Activated CD8-positive, alpha-beta T cell treated with anti-CD3 and anti-CD28 coated beads, Interleukin-2, amount 10 ng/mL, durations not matched to agents 7 days and 5 days (primary cell): ENCODE measurements around the gene EMP2. TPM values are rescaled to one million over a fixed set of nuclear protein-coding genes. Genes with fewer than 3 reads are reported as not detected.

Experiments
- ATAC-seq: fragments of 150-1000 bp; cut with Tn5 transposase; one replicate; pipeline ENCODE4 v1.10.0; 2021; ENCODE audit warnings: moderate library complexity
- CTCF ChIA-PET: fragments of 350-600 bp; sonication (Branson Sonifier 250); formaldehyde crosslinking; loops from one replicate; lab custom pipeline; 2021; ENCODE audit warnings: antibody characterized with exemption; lab: Charles Lee
- POLR2A ChIA-PET: fragments of 350-600 bp; sonication (Branson Sonifier 250); formaldehyde crosslinking; loops from one replicate; lab custom pipeline; 2021; ENCODE audit warnings: antibody characterized with exemption; lab: Charles Lee
- DNase-seq: peaks from one replicate; pipeline ENCODE4 v3.0.0-alpha.2; 2020
- H3K27ac Mint-ChIP-seq: one replicate; pipeline ENCODE4 v1.8.0; 2021; ENCODE audit warnings: mild to moderate bottlenecking, mixed read lengths
- H3K27me3 Mint-ChIP-seq: one replicate; pipeline ENCODE4 v1.8.0; 2021; ENCODE audit warnings: low read depth, mixed read lengths
- H3K36me3 Mint-ChIP-seq: one replicate; pipeline ENCODE4 v1.8.0; 2021; ENCODE audit warnings: low read depth, mixed read lengths
- H3K4me1 Mint-ChIP-seq: one replicate; pipeline ENCODE4 v1.8.0; 2021; ENCODE audit warnings: low read depth, mixed read lengths
- H3K4me3 Mint-ChIP-seq: one replicate; pipeline ENCODE4 v1.8.0; 2021; ENCODE audit warnings: mild to moderate bottlenecking, mixed read lengths
- H3K9me3 Mint-ChIP-seq: one replicate; pipeline ENCODE4 v1.8.0; 2022; ENCODE audit warnings: mixed read lengths; ENCODE audit not compliant: insufficient read depth
- total RNA-seq, 2 experiments: library from RNA; stranded (reverse); gene quantifications; one replicate each; pipeline ENCODE4 v1.2.3, GENCODE V29; 2021

EMP2 gene
- total RNA-seq, 2 experiments from 2014 or later: not detected

GRCh38 chr16:10485159-10485558, 95.2 kb downstream of the EMP2 start:
- DNase-seq (no peak), ATAC-seq (no peak)
- H3K27ac Mint-ChIP-seq: no peak overlapping the region
- no peak overlapping the region for H3K4me3 Mint-ChIP-seq
- H3K27me3 Mint-ChIP-seq: no peaks in the 10 kb centered on the region
- H3K4me1 Mint-ChIP-seq: no peaks in the 10 kb centered on the region
- CTCF ChIA-PET: no interaction called here
- POLR2A ChIA-PET: no interaction called here
- peaks cover 12% of the 10 kb centered on the region for H3K9me3 Mint-ChIP-seq
- peaks cover 30% of the 10 kb centered on the region for H3K36me3 Mint-ChIP-seq

- H3K4me1 Mint-ChIP-seq: no peaks in the 10 kb centered on the region
- ATAC-seq: no peak
- no peak overlapping the region for H3K4me3 Mint-ChIP-seq
- ChIA-PET POLR2A (no interaction called here), CTCF (no interaction called here)
- H3K27me3 Mint-ChIP-seq: no peaks in the 10 kb centered on the region
- DNase-seq: no peak
- H3K36me3 Mint-ChIP-seq: peaks cover 42% of the 10 kb centered on the region
- no peak overlapping the region for H3K27ac Mint-ChIP-seq
- H3K9me3 Mint-ChIP-seq: peaks cover 4% of the 10 kb centered on the region
Observed at GRCh38 chr16:10480151-10480550, 100.2 kb downstream of the EMP2 start.

Other genes starting within 250 kb of the EMP2 start
- 10 to 100 TPM; 30.1 to 31.3 TPM for gene ATF7IP2, start 194.5 kb downstream of the EMP2 start, total RNA-seq
- gene TEKT5, start 114.3 kb upstream of the EMP2 start, total RNA-seq: not detected
- gene NUBP1, start 163.2 kb upstream of the EMP2 start, total RNA-seq: 10 to 100 TPM; 24.9 to 28.4 TPM
- not detected for gene TVP23A, start 238.2 kb upstream of the EMP2 start, total RNA-seq